Mammary epithelial cell (primary cell): ENCODE results near the gene FAM3B.

Experiments
- EZH2 ChIP-seq: IDR thresholded peaks from 2 replicates; pipeline ENCODE4 v1.6.1; 2012; ENCODE audit warnings: low read length, inconsistent platforms, borderline replicate concordance
- TF ChIP-seq, protein P1 (sequence below), 2 donors: IDR thresholded peaks in 1 of 2; conservative IDR thresholded peaks in 1 of 2; 2 replicates each; pipeline ENCODE4 v1.5.1; 2011 to 2012; ENCODE audit warnings: inconsistent platforms in 2 of 2, low read length in 2 of 2, mild to moderate bottlenecking in 2 of 2, control low read depth in 1 of 2, low read depth in 1 of 2; ENCODE audit not compliant: insufficient read depth in 1 of 2; ENCODE audit errors: extremely low read depth in 1 of 2

DNA sequence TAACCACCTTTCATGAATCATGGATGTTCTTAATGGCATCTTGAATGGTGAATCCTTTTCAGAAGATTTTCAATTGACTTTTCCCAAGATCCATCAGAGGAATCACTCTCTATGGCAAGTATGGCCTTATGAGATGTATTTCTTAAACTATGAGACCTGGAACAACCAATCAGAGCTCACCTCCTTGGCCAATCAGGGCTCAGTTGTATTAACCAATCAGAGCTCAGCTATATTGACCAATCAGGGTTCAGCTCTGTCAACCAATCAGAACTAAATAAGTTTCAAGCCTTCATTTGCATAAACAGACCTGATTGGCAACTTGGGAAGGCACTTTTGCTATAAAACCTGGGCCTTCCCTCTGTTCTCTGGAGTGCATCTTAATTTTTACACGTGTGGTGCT is 13.6 kb upstream of the FAM3B start:
- TF ChIP-seq EZH2 = no peak
- TF ChIP-seq, protein P1, sequence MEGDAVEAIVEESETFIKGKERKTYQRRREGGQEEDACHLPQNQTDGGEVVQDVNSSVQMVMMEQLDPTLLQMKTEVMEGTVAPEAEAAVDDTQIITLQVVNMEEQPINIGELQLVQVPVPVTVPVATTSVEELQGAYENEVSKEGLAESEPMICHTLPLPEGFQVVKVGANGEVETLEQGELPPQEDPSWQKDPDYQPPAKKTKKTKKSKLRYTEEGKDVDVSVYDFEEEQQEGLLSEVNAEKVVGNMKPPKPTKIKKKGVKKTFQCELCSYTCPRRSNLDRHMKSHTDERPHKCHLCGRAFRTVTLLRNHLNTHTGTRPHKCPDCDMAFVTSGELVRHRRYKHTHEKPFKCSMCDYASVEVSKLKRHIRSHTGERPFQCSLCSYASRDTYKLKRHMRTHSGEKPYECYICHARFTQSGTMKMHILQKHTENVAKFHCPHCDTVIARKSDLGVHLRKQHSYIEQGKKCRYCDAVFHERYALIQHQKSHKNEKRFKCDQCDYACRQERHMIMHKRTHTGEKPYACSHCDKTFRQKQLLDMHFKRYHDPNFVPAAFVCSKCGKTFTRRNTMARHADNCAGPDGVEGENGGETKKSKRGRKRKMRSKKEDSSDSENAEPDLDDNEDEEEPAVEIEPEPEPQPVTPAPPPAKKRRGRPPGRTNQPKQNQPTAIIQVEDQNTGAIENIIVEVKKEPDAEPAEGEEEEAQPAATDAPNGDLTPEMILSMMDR (conservative IDR thresholded peaks at IDR 0.05 in 1 of 2, IDR thresholded peaks at IDR 0.05 in 1 of 2; ENCODE audit: extremely low read depth in 1 of 2, insufficient read depth in 1 of 2, low read depth in 1 of 2, low read length in 2 of 2) = no peak
